HepG2 (cell line): ENCODE measurements around the gene CBX5. TPM values are rescaled to one million over a fixed set of nuclear protein-coding genes. Genes with fewer than 3 reads are reported as not detected.
A peak's percentile ranks its signal among the peaks of the same experiment; 100 is the strongest.

Experiments
- ATAC-seq: fragments of 200-7000 bp; cut with Tn5 transposase; 3 replicates; pipeline ENCODE4 v1.9.1; 2020; ENCODE audit warnings: mild to moderate bottlenecking, moderate library complexity
- BruUV-seq: library from RNA; stranded (reverse); fragments of 400-500 nt; replicated peaks from 2 replicates; lab custom pipeline; 2021; lab: Mats Ljungman, UMichigan
- CTCF ChIA-PET: fragments of 300-600 bp; formaldehyde crosslinking; extraction: SDS; loops from one replicate; lab custom pipeline; 2021; ENCODE audit warnings: low total read pairs, inconsistent platforms, low intra/inter-chr PET ratio; lab: Yijun Ruan, JAX
- POLR2A ChIA-PET: fragments of 350-600 bp; sonication (Branson Sonifier 250); formaldehyde crosslinking; loops from one replicate; lab custom pipeline; 2020; ENCODE audit warnings: antibody characterized with exemption, inconsistent platforms; lab: Yijun Ruan, JAX
- DNase-seq: peaks from one replicate; pipeline ENCODE4 v3.0.0-alpha.2; 2015; ENCODE audit warnings: low spot score
- FAIRE-seq: peaks from 3 replicates; lab custom pipeline; 2011; peaks lifted over from hg19 to GRCh38; lab: Jason Lieb, UNC
- H2AFZ ChIP-seq: one replicate; pipeline ENCODE4 v1.6.1; 2011; ENCODE audit warnings: low read length, inconsistent platforms
- H3K27ac ChIP-seq: fragments of 300-600 bp; 3 replicates; pipeline ENCODE4 v1.8.0; 2011; ENCODE audit warnings: mixed run types, mild to moderate bottlenecking, mixed read lengths, low read length, inconsistent platforms; ENCODE audit not compliant: insufficient read depth; ENCODE audit errors: extremely low read length
- H3K27me3 ChIP-seq, 2 experiments: fragments of 200-600 bp in 1 of 2; 2 replicates in 1 of 2; 3 replicates in 1 of 2; pipeline versions ENCODE4 v1.6.0 to v1.8.0; 2011; ENCODE audit warnings: low read length in 2 of 2, mild to moderate bottlenecking in 2 of 2, moderate library complexity in 2 of 2, inconsistent platforms in 1 of 2; ENCODE audit not compliant: insufficient read depth in 2 of 2, control insufficient read depth in 1 of 2
- H3K36me3 ChIP-seq, 2 experiments: fragments of 200-600 bp in 1 of 2; replicated peaks in 1 of 2; 2 replicates in 1 of 2; 3 replicates in 1 of 2; pipeline versions ENCODE4 v1.5.1 to v1.8.0; 2011; ENCODE audit warnings: low read length in 2 of 2, inconsistent platforms in 1 of 2; ENCODE audit not compliant: insufficient read depth in 2 of 2, control insufficient read depth in 1 of 2
- H3K4me1 ChIP-seq: 2 replicates; pipeline ENCODE4 v1.5.1; 2012; ENCODE audit warnings: low read length, inconsistent platforms; ENCODE audit not compliant: insufficient read depth
- H3K4me2 ChIP-seq: 2 replicates; pipeline ENCODE4 v1.6.0; 2011; ENCODE audit warnings: low read depth, low read length, inconsistent platforms
- H3K4me3 ChIP-seq, 3 experiments: fragments of 200-600 bp in 1 of 3; sonication (generic), shearing (Covaris generic) in 1 of 3; replicated peaks in 1 of 3; 2 replicates each; pipeline ENCODE4 v1.5.1; 2011 to 2016; ENCODE audit warnings: low read length in 3 of 3, inconsistent platforms in 2 of 3, low read depth in 2 of 3, mild to moderate bottlenecking in 2 of 3, control low read depth in 1 of 3, mixed read lengths in 1 of 3; ENCODE audit not compliant: insufficient read depth in 1 of 3
- H3K79me2 ChIP-seq: one replicate; pipeline ENCODE4 v1.6.1; 2011; ENCODE audit warnings: low read length, inconsistent platforms; ENCODE audit not compliant: insufficient read depth
- H3K9ac ChIP-seq: 2 replicates; pipeline ENCODE4 v1.6.0; 2011; ENCODE audit warnings: mild to moderate bottlenecking, low read depth, low read length, inconsistent platforms; ENCODE audit not compliant: insufficient read depth
- H3K9me3 ChIP-seq: 2 replicates; pipeline ENCODE4 v1.5.1; 2012; ENCODE audit warnings: mild to moderate bottlenecking, low read length
- H4K20me1 ChIP-seq: 2 replicates; pipeline ENCODE4 v1.6.0; 2011; ENCODE audit warnings: inconsistent platforms, mild to moderate bottlenecking, low read length, moderate library complexity; ENCODE audit not compliant: insufficient read depth
- AHDC1 ChIP-seq: sonication (generic); formaldehyde crosslinking; IDR thresholded peaks from 2 replicates; pipeline ENCODE4 v1.5.1; 2020; ENCODE audit warnings: mild to moderate bottlenecking, missing genetic modification reagents, borderline replicate concordance
- ZBTB37 ChIP-seq: sonication (generic); formaldehyde crosslinking; IDR thresholded peaks from 2 replicates; pipeline ENCODE4 v1.4.0; 2020; ENCODE audit warnings: mild to moderate bottlenecking, missing genetic modification reagents
- ZFP91 ChIP-seq: sonication (generic); formaldehyde crosslinking; IDR thresholded peaks from 2 replicates; pipeline ENCODE4 v1.9.0; 2022; ENCODE audit warnings: missing genetic modification reagents, mild to moderate bottlenecking, borderline replicate concordance
- ZSCAN21 ChIP-seq: sonication (generic); formaldehyde crosslinking; IDR thresholded peaks from 2 replicates; pipeline ENCODE4 v1.8.0; 2022; ENCODE audit warnings: mild to moderate bottlenecking, missing genetic modification reagents, moderate library complexity, borderline replicate concordance
- WGBS: methylation state at CpG from one replicate; pipeline ENCODE4 v1.1.6; 2017; ENCODE audit warnings: low lambda C conversion rate; 5-methylcytosine and 5-hydroxymethylcytosine counted together
- in situ Hi-C: cut with HindIII; loops from 2 replicates; pipeline ENCODE4 v1.10.0; 2017; ENCODE audit warnings: low pct_unique_long_range_greater_than_20kb; ENCODE audit not compliant: extremely low pct_ligation_motif_present
- intact Hi-C: fragments of 100-400 bp; cut with micrococcal nuclease; formaldehyde crosslinking; loops from one replicate; pipeline ENCODE4 v1.10.0; 2022; ENCODE audit not compliant: unreplicated experiment
- polyA plus RNA-seq, 8 experiments: library from polyadenylated mRNA; depleted of rRNA in 3 of 8; stranded (reverse) in 7 of 8; unstranded in 1 of 8; fragments of >200 nt; fragmentation: Illumina TruSeq in 4 of 8; extraction: Trizol in 4 of 8; gene quantifications; 2 replicates each; pipeline versions ENCODE4 v1.2.1 to v1.2.3, GENCODE V29; 2011 to 2016; ENCODE audit warnings: low read depth in 4 of 8, missing spikeins in 1 of 8, mixed read lengths in 1 of 8; ENCODE audit not compliant: insufficient read depth in 1 of 8
- total RNA-seq, 5 experiments: library from RNA; depleted of rRNA; stranded (reverse); fragments of >200 nt; fragmentation: Illumina TruSeq; extraction: Trizol; gene quantifications; 2 replicates each; pipeline ENCODE4 v1.2.3, GENCODE V29; 2016; ENCODE audit warnings: low read depth in 1 of 5

The CBX5 gene
- total and polyA plus RNA-seq, 2 of the 13 experiments (the other 11 are each of a cell fraction or from before 2014, with no cell fraction given), result 16.0 to 22.2 TPM

DNA sequence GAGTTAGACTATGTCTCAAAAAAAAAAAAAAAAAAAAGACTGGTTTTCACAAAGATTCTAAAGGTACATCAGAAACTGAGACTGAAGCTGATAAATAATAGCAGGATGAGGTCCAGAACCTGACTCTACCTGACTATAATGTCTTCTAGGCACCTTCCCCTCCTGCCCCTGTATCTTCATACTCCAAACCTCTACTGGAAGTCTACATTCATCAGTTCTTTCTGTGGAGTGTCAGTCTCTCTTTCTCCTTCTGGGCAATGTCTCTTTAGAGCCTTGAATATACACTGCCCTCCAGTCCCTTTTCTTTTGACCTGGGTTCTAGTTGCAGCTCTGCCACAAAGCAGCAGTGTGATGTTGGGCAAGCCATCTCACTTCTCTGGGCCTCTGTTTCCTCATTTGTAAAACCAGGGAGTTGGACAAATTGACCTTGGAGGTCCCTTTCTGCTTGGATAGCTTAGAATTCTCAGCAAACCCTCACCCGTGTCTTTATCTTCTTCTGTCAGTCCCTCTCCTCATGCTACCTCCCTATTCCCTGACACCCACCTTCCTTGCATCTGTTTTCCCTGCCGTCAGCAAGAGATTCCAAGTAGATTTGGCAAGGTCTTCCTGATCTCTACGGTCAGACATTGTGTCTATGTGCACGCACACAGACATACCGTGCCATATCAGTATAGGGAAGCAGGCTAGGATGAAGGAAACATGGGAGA, 16.6 kb upstream of the CBX5 start:
- Histone ChIP-seq H3K79me2 (peaks cover 4% of the 10 kb centered on the region), H4K20me1 (no peaks in the 10 kb centered on the region), H3K9me3 (no peaks in the 10 kb centered on the region), H3K36me3 (peaks cover 2 to 11% of the 10 kb centered on the region in 2 experiments; a peak in 2 of 5 replicates), H3K4me3 (no peak overlapping the region), H2AFZ (no peak overlapping the region), H3K4me1 (peaks cover 79% of the 10 kb centered on the region), H3K27me3 (no peaks in the 10 kb centered on the region), H3K9ac (no peak overlapping the region), H3K27ac (no peak overlapping the region), H3K4me2 (no peak overlapping the region)
- TF ChIP-seq ZBTB37 (CRISPR knock-in tag), result no peak
- CTCF ChIA-PET, result interaction anchor here (1.2 kb wide), 1 partner anchor 29 kb away, joined by 3 read pairs; the partner anchor contains the start of gene COPZ1
- no TSS peak for BruUV-seq
- WGBS, result 90% methylated on average over 5 of the region's 5 CpGs
- POLR2A ChIA-PET, result interaction anchor here (1.6 to 14.6 kb wide), 4 partner anchors 10 to 28 kb away, joined by 6 to 176 read pairs (median 40); partner anchors contain the start of genes CBX5, COPZ1 and HNRNPA1
- FAIRE-seq (no peak), ATAC-seq (no peak), DNase-seq (no peak)
- intact Hi-C loops (no loop called here), in situ Hi-C loops (loop anchor here (5.0 kb wide), 1 partner anchor 66 kb away; the partner anchor contains the start of gene GPR84)

DNA sequence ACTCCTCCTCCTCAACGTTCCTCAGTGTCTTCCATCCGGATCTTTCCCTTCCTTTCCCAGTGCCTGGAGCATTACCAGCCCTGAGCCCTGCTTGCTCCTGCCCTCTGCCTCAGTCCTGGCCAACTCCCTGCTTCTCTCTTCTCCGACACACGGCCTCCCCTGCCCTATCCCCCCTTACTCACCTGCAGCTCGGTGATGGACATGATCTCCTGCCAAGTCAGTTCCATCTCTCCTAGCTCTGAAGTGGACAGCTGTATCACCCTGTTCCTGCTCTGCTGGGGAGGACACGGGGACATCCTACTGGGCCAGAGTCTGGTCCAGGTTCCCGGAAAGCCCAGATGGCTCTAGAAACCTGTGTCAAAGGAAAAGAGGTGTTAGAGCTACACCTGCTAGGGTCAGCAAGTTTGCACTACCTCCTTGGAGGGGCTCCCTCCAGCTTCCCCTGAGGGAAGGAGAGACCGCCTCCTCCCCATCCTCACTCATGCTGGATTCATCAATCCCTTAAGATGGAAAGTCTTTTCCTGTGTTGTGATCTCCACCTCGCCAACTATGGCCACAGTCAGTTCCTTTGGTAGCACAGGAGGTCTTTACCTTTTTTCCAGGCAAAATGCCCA, 15.1 kb upstream of the CBX5 start:
- Histone ChIP-seq H3K36me3 (peaks cover 2 to 11% of the 10 kb centered on the region in 2 experiments; a peak in 2 of 5 replicates), H2AFZ (no peak overlapping the region), H3K4me3 (peak overlapping the region in 2 of 3 experiments; percentile 26 to 64; a peak in 3 of 6 replicates), H3K27ac (peak overlapping the region; percentile 89), H3K27me3 (no peaks in the 10 kb centered on the region), H3K4me2 (peak overlapping the region; percentile 91), H3K79me2 (peaks cover 4% of the 10 kb centered on the region), H3K4me1 (peaks cover 64% of the 10 kb centered on the region), H4K20me1 (no peaks in the 10 kb centered on the region), H3K9me3 (no peaks in the 10 kb centered on the region), H3K9ac (peak overlapping the region; percentile 79)
- in situ Hi-C loops, result loop anchor here (5.0 kb wide), 1 partner anchor 67 kb away; the partner anchor contains the start of gene GPR84
- no peak for FAIRE-seq
- no peak for DNase-seq
- no peak; the same call in 2 of the 3 replicates for ATAC-seq
- WGBS, result 61% methylated on average over 9 of the region's 9 CpGs
- intact Hi-C loops, result loop anchor here (1.0 kb wide), 4 partner anchors 29 to 75 kb away; no protein-coding TSS in a partner anchor
- TSS peak; percentile 70 for BruUV-seq
- CTCF ChIA-PET, result interaction anchor here (0.9 to 3.4 kb wide), 4 partner anchors 26 to 84 kb away, joined by 3 to 34 read pairs (median 16); partner anchors contain the start of gene COPZ1
- POLR2A ChIA-PET, result interaction anchor here (0.9 to 14.6 kb wide), 9 partner anchors 8 to 64 kb away, joined by 4 to 176 read pairs (median 8); partner anchors contain the start of genes CBX5, COPZ1 and HNRNPA1
- TF ChIP-seq AHDC1 (CRISPR knock-in tag) (no peak), ZFP91 (CRISPR knock-in tag) (no peak), ZSCAN21 (0 out of 2 replicates have a peak, but pooled peaks have one; percentile 12)
